Stimulated activated naive CD8-positive, alpha-beta T cell treated with anti-CD3 and anti-CD28 coated beads, Interleukin-15, Interleukin-2, amounts not matched to agents 100 U/mL and 50 U/mL, for 24 hours (primary cell): Measurements from ENCODE around the gene DDR1.
A peak's percentile ranks its signal among the peaks of the same experiment; 100 is the strongest.
"Not testable (repeated sequence)": the region's sequence is repeated elsewhere in the genome, so short reads cannot be mapped to it uniquely, and the experiment has no call there.

ENCODE experiments used
- ATAC-seq: fragments of 150-1000 bp; cut with Tn5 transposase; one replicate; pipeline ENCODE4 v1.10.0; 2021
- DNase-seq: peaks from one replicate; pipeline ENCODE4 v3.0.0; 2021

The DDR1 gene

DNA sequence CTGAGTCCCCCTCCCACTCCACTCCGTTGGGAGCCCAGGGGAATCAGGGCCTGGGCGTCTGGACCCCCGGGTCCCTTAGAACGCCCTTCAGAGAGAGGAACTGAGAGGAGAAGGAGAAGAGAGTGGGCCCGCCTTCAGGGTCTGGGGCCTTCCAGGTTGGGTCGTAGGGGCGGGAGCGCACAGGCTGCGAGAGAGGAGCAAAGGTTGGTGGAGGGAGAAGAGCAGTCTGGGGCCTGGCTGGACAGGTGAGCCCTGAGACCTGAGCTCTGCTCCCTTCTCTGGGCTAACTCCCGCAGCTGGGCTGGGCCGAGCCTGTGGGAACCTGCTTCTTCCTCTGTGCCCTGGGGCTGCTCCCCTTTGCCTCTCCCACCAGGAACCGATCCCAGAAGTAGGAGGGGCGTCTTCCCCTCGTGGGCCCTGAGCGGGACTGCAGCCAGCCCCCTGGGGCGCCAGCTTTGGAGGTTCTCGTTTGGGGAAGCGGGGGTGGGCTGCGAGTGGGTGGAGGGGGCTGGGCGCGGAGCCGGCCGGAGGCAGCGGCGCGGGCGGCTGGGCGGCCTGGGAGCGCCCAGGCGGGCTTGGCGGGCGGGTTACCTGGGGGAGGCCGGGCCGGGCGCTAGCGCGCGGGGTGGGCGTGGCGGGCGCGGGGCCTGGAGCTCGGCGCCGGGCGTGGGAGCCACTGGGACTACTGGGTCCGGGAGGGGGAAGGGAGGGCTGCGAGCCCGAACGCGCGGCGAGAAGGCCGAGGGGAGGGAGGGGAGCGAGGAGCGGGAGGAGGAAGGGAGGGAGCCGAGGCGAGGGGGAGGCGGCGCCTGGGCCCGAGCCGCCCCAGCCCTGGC lies at the start of gene DDR1:
TSS of gene DDR1 (plus strand) at position 835 of the 836 bp plus-strand sequence. CDS start 4,211 bp downstream, outside the sequence.
- ATAC-seq (peak; percentile 58), DNase-seq (peak; percentile 66)

DNA sequence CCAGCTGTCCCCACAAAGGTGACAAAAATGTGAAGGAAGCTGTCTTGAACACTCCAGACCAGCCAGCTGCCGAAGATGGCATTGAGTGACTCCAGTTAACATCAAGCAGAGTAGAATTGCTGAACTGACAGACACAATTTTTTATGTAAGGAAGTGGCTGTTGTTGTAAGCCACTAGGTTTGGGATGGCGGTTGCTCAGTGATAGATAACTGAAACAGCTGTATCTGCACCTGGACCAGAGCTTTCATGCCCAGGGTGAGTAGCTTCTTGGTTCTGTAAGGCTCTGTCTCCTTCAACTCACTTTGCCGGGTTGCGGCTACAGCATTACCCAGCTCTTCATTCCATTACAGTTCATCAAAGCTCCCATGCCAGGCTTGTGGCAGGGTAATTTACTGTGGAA lies 49.7 kb upstream of the DDR1 start:
- ATAC-seq (no peak), DNase-seq (no peak)

DNA sequence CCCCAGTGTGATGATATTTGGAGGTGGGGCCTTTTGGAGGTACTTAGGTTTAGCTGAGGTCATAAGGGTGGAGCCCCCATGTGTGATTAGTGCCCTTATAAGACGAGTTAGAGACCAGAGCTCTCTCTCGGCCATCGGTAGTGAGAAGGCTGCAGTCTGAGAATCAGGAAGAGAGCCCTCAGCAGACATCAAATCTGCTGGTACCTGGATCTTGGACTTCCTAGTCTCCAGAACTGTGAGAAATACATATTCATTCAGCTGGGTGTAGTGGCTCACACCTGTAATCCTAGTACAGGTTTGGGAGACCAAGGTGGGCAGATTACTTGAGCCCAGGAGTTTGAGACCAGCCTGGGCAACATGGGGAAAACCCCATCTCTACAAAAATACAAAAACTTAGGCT lies 48.7 kb upstream of the DDR1 start:
- DNase-seq: no peak
- ATAC-seq: no peak

DNA sequence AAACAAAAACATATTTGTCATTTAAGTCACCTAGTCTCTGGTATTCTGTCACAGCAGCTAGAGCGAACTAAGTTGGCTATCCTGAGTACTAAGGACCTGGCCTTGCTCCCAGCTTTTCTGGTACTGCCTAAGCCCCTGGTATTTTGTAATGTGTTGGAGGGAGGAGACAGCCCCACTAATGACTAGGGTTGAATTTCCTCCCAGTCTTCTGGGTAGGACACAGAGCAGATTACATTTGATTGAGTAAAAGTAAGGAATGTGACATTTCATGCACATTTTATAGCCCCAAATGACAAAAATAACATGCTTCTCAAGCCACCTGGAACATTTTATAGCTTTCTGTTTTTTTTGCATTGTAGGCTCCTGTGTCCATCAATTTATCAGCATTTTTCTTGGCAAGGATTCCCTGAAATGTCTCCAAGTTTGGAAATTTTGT lies 47.9 kb upstream of the DDR1 start:
- no peak for DNase-seq
- ATAC-seq: no peak

DNA sequence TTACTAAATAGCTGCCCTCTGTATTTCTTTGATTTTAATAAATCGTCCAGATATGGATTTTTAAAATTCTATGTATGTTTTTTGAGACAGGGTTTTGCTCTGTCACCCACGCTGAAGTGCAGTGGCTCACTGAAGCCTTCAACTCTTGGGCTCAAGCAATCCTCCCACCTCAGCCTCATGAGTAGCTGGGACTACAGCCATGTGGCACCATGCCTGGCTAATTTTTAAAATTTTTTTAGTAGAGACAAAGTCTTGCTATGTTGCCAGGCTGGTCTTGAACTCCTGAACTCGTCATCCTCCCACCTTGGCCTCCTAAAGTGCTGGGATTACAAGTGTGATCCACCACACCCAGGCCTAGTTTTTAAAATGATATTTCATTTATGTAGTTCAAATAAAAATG lies 47.4 kb upstream of the DDR1 start:
- ATAC-seq (no peak), DNase-seq (no peak)

DNA sequence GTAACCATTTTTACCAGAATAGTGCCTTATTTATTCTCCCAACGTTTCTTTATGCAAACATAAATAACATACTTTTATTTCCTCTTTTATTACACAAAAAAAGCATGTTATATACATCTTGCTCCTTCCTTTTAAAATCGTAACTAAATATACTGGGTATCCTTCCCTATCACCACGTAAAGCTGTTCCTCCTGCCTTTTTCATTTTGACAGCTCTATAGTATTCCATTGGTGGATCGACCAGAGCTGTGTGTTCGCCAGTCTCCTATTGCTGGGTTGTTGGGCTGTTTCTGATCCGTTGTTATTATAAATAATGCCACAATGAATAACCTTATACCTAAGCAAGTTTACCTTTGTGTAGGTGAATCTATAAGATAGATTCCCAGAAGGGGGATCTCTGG lies 46.9 kb upstream of the DDR1 start:
- DNase-seq (no peak), ATAC-seq (no peak)

DNA sequence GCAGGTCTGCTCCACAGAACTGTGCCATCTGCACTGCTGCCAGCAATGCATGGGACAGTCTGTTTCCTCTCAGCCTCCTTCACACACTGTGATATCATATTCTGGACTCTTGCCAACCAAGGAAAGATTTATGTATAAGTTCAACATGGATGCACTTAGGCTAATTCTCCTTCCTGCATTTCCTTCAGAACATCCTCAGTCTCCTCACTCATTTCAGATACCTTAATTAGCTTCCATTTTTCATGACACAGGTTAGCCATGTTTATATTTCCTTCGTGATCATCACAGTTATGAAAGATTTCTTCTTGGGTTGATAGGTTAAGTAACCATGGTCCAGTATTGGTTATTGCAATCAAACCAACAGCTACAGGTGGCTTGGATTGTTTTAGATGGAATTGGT lies 46.4 kb upstream of the DDR1 start:
- DNase-seq: no peak
- ATAC-seq: no peak

DNA sequence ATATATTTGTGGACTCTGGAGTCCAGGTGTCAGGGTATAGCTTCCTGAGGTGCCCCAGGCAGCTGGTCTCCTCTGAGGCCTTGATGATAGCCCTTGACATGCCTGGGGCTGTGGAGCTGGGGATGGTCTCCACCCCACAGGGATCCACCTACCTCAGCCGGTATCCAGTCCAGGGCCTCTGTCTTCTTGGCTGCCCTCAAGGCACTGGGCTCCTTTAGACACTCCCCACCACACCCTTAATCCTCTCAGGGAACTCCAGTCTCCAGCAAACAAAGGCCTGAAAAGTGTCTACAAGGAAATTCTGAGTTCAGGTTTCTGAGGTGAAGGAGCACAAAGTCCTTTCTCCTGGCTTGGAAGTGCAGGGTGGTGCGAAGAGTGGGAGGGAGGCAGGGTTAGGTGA lies 44.6 kb upstream of the DDR1 start:
- ATAC-seq (no peak), DNase-seq (no peak)

DNA sequence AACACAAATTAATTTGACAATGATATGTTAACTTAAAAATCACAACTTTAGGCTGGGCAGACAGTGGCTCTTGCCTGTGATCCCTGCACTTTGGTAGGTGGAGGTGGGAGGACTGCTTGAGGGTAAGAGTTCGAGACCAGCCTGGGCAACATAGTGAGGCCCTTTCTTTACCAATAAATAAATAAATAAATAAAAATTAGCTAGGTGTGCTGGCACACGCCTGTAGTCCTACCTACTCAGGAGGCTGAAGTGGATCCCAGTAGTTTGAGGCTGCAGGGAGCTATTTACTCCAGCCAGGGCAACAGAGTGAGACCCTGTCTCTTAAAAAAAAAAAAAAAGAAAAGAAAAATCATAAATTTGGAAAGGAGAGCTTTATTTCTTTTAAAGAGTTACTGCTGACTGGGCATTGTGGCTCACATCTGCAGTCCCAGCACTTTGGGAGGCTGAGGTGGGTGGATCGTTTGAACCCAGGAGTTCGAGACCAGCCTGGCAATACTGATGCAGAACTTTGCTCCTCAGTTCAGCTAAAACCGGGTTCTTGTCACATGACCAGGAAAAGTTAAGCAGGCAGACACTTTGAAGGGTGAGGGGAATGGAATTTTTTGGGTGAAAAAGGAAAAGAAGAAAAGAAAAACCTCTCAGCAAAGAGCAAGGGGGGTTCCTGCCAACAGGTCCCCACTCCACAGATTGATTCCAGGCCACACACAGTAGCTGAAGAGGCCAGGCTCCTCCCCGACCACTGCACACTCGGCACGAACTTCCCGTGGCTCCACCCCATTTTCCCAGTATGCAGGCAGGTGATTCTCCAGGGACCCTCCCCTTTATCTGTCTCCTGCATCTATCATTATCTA lies 44.0 kb upstream of the DDR1 start:
- ATAC-seq: no peak
- DNase-seq: no peak

DNA sequence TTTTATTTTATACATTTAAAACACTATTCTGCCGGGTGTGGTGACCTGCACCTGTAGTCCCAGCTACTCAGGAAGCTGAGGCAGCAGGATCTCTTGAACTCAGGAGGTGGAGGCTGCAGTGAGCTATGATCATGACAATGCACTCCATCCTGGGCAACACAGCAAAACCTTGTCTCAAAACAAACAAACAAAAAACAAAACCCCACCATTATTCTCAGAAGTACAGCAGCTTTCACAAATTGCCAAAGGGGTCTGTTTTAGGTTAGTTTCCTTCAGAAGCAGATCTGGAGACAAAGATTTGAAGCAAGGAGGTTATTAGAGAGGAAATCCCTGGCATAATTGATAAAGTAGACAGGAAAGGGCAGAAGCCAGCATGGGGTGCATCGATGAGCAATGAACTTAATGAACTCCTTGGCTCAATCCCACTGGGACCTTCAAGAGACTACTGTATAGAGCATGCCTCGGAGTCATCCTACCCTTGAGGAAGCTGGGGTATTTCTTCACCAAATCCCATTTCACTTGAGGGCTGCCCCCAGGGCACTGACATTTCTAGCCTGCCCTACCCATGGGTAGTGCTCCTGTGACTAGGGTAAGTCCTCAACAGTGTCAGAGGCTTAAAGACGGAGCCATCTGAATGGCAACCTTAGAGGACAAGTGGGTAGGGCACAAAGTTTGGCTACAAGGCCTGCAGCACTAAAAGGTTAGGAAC lies 43.2 kb upstream of the DDR1 start:
- DNase-seq (no peak), ATAC-seq (no peak)

DNA sequence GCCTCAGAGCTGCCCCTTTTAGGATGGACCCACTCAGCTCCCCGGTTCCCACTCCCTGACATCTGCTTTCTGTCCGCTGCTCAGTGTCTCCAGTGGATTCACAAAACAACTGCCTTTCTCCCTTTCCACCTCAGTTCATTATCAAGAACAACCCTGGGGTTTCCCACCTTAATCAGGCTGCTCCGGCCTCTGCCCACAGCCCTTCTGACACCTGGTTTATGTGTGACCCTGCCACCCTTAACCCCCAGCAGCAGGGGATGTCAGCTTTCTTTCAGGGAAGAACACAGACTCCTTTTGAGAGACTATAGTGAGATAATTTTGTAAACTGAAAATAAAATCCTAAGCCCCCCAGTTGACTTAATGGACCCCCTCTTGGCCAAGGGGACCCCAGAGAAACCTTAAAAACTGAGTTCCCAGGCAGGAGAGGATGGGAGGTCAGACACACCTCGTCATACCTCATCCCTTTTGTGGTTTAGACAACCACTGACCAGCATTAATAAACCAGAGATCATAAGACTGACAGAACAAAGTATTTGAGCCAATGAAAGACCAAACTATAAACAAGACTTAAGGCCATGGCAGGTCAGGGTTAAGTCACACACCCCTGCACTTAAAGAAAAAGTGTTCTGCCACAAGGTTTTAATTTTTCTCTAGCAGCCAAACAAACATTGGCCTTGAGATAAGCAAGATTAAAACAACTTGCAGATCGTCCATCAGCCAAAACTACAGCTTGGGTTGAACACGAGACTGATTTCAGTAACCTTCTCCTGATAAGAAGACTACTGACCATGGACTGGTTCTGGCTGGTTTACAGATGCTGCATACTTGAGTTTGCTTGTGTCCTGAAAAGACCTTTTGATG lies 42.4 kb upstream of the DDR1 start:
- DNase-seq: no peak
- no peak for ATAC-seq

DNA sequence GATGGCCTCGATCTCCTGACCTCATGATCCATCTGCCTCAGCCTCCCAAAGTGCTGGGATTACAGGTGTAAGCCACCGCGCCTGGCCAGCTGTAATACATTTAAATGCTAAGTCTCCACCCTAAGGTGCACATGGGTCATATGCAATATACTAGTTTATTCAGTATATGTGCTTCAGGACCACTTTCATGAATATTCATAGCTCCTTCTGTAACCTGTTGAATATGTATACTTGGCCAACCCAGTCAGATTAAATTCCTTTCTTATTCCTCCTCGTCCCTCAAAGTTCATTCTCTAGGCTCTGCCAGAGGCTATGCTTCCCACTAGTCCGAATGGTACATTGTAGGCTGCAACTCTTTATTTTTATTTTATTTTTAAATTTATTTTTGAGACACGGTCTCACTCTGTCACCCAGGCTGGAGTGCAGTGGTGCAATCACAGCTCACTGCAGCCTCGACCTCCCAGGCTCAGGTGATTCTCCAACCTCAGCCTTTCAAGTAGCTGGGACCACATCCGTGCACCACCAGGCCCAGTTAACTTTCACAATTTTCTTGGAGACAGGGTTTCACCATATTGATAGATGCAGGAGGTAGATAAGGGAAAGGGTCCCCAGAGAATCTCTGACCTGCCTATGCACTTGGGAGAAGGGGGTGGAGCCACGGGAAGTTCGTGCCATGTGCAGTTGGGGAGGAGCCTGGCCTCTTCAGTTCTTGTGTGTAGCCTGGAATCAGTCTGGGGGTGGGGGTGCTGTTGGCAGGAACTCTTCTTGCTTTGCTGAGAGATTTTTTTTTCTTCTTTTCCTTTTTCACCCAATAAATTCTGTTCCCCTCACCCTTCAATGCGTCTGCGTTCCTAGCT lies 41.3 kb upstream of the DDR1 start:
- DNase-seq (peak; percentile 29), ATAC-seq (no peak)

DNA sequence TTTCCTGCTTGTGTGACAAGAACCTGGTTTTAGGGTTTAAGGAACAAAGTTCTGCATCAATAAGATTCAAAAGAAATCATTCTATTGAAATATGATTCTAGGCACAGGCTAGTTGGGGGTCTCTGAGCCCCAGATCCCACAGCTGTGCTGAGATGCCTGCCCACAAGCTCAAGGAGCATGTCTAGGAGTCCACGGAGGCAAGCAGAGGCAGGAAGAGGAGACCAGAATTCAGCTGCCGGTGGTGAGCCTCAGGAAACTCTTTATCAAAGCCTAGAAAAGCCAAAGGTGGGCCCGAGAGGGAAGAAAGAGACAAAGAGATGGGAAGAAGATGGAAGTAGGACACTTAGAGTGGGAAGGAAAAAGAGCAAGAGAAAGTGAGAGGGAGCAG lies 40.7 kb upstream of the DDR1 start:
- ATAC-seq (no peak), DNase-seq (no peak)

DNA sequence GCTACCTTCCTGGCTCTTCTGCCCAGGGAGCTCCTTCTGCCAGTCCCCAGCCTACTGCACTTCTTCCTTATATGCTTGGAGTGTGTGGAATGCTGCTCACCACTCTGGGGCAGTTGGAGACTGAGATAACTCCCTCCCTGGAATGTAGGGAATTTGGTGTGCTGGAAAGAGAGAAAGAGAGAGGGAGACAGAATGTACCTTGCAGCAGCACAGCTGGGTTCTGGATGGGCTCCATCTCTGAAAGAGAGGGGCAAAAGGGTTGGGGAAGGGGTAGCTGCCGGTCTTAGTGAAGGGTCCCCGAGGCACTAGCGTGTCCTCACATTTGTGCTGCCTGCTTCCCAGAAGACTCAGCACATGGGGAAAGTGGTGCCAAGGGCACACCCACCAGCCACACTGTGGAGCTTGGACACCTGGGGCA lies 40.2 kb upstream of the DDR1 start:
- ATAC-seq: no peak
- DNase-seq: no peak

DNA sequence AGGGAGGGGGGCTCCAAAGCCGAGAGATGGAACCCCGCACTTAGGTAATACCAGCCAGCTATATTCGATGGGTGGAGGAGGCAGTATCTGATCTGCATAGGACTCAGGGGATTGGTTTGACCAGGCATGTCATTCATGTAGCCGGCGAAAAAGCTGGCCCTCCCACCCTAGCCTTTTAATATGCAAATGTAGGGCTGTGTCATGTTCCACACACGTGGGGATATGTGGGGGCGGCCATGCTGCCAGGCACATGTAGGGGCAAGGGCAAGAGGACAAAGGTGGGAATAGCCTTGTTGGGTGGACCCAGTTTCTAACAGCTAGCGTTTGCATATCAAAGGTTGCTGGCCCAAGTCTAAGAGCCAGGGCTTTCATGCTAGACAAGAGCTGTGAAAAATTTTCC lies 39.1 kb upstream of the DDR1 start:
- ATAC-seq: no peak

DNA sequence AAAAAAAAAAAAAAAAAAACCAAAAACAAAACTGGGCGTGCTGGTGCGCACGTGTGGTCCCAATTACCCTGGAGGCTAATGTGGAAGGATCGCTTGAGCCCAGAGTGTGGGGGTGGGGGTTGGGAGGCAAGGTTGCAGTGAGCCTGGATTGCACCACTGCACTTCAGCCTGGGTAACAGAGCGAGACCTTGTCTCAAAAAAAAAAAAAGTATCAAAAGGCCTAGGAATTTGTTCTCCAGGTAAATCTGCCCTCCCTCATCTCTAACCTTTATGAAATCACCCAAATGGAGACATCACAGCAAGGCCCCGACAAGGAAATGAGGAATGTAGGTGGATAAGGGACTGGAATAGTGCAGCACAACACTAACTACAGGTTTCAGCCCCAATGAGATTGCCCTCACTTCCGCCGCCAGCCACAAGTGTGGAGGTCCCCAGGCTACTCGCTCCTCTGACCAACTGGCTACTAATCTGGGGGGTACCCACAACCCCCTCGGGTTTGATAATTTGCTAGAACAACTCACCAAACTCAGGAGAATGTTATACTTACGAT lies 36.8 kb upstream of the DDR1 start:
- DNase-seq (no peak), ATAC-seq (no peak)

More for the DNA sequence above, 39.1 kb upstream of the DDR1 start:
- DNase-seq: no peak

DNA sequence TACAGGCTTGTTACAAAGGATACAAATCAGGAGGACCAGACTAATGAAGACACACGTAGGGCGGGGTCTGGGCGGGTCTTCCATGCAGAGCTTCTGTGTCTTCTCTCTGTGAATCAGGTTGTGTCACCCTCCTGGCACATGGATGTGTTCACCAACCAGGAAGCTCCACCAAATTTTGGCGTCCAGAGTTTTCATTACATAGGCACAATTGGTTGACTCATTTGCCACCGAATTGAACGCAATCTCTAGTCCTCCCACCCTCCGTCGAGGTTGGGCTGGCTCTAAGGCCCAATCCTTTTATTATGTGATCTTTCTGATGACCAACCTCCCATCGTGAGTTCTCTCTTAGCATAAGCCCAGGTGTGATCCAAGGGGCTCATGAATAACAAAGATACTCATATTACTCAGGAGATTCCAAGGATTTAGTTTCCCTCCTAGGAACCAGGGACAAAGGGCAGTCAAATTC lies 36.3 kb upstream of the DDR1 start:
- ATAC-seq (no peak), DNase-seq (no peak)

DNA sequence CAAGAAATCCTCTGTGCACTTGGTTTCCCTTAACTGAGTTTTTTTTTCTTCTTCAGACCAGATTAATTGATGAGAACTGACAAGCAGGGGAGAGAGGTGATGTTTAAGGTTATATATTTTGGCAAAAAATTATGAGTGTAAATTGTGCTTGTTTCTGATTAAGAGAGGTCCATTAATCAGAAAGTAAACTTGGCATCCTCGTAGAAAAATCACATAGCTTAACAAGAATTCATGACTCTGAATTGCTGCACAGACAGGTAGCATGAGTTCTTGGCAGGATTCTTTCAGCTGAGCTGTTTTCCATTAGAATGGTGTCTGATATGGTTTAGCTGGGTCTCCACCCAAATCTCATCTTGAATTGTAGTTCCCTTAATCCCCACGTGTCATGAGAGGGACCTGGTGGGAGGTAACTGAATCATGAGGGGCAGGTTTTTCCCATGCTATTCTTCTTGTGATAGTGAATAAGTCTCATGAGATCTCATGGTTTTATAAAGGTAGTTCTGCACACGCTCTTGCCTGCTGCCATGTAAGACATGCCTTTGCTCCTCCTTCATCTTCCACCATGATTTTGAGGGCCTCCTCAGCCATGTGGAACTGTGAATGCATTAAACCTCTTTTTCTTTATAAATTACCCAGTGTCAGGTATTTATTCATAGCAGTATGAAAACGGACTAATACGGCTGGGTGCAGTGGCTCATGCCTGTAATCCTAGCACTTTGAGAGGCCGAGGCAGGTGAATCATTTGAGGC lies 34.2 kb upstream of the DDR1 start:
- ATAC-seq (no peak), DNase-seq (no peak)

DNA sequence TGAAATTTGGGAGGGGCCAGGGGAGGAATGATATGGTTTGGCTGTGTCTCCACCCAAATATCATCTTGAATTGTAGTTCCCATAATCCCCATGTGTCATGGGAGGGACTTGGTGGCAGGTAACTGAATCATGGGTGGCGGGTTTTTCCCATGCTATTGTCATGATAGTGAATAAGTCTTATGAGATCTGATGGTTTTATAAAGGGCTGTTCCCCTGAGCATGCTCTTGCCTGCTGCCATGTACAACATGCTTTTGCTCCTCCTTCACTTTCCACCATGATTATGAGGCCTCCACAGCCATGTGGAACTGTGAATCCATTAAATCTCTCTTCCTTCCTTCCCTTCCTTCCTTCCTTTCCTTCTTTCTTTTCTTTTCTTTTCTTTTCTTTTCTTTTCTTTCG lies 31.9 kb upstream of the DDR1 start:
- DNase-seq: not testable (repeated sequence)

More for the DNA sequence above, 31.9 kb upstream of the DDR1 start:
- ATAC-seq: not testable (repeated sequence)
